Measurements from ENCODE around the gene PLXNA4.

Gene PLXNA4

GRCh38 chr7:132292803-132293202 is 283.5 kb downstream of the PLXNA4 start:
- DNase-seq: no peak

DNA sequence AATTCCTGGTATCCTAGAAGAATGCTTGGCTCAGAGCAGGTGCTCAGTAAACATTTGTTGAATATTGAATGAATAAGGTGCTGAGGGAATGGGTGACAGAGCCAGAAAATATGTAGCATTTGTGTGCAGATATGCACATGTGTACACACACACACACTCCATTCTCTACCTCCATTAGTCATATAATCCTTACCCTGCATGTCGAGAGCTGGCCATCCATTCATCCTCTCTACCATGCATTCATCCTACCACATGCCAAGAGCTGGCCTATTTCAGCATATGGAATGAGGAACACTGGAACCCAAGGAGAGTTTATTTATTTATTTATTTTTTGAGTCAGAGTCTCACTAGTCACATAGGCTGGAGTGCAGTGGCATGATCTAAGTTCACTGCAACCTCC is 284.8 kb downstream of the PLXNA4 start:
- no peak for DNase-seq

DNA sequence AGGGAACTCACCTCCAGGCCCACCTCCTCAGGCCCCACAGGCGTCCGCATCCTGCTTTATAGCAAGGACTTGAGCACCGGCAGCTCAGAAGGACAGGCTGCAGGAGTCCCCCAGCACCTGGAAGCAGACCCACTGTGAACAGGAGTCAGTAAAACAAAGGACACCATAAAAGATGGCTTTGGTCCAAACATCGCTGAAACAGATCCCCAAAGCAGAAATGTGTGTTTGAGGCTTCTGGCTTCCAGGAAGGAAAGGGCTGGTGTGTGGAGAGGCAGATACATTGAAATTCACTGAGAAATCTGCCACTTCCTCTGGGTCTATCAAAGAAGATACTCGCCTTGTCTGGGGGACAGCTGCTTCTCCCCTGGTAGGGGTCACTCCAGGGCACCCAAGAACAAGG is 286.2 kb downstream of the PLXNA4 start:
- peak; percentile 54 for DNase-seq

- DNase-seq: no peak
Observed at GRCh38 chr7:132286836-132287235, 289.4 kb downstream of the PLXNA4 start.

- no peak for DNase-seq
Observed at GRCh38 chr7:132280335-132280734, 295.9 kb downstream of the PLXNA4 start.

DNA sequence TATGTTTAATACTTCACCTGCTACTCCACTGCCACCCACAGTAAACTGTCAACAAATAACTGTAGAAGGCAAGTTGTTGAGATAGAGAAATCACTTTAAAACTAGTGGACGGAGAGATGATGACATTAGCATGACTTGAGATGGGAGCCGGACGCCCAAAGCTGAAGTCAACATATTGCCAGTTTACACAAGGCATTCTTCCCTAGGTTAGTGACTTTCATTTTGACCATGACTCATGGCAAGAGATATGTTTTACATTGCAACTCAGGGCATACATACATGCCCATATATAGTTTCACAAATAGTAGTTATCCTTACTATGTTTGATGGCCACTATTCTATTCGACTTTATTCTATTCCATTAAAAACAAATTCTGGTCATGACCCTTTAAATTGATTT is 296.6 kb downstream of the PLXNA4 start:
- DNase-seq: no peak

DNA sequence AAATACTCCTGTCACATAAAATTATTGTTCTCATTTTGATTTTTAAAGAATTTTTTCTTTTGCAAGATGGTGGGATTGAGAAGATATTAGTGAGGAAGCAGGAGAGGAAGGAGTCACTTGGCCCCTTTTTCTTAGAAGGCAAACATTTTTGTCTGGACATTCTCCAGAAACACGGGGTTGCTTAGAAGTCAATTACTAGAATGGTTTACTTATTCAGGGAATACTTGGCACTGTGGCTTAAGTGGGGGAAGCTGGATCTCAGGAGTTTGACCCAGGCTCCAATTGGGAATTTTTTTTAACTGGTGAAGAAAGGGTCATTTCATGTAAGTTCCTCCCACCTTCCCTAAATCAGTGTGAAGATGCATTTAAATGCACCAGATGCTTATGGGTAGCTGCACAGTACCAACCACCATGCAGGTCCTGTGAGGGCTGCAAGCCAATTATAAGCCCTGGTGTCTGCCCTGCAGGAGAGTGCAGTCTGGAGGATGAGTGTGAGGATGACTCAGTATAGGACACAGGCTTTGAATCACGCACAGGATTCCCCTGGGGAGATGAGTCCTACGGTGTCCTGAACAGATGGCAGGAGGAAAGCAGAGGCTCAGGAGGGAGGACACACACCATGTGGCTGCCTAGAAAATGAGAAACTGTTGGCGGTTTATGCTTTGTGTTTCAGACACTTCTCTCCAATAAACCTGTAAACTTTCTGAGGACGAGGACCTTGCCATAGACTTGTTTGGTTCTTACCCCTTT is 299.1 kb downstream of the PLXNA4 start:
- peak; percentile 61 for DNase-seq

DNA sequence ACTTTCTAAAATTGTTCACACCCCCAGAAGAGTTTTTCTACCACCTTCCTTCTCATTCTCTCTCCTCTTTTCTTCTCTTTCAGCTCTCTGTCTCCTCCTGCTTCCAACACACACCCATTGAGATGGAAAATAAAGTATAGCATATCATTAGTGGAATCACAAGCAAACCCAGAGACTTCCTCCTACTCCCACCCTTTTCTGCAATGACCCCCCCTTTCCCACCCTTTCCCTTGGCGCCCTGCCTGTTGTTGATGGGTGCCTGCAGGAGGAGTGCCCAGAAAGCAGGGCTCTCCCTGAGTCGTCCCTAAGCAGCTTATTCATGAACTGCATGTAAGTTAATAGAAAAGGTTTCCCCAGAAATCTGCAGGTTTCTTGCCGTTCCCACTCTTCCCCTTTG is 300.0 kb downstream of the PLXNA4 start:
- peak; percentile 82 for DNase-seq

DNA sequence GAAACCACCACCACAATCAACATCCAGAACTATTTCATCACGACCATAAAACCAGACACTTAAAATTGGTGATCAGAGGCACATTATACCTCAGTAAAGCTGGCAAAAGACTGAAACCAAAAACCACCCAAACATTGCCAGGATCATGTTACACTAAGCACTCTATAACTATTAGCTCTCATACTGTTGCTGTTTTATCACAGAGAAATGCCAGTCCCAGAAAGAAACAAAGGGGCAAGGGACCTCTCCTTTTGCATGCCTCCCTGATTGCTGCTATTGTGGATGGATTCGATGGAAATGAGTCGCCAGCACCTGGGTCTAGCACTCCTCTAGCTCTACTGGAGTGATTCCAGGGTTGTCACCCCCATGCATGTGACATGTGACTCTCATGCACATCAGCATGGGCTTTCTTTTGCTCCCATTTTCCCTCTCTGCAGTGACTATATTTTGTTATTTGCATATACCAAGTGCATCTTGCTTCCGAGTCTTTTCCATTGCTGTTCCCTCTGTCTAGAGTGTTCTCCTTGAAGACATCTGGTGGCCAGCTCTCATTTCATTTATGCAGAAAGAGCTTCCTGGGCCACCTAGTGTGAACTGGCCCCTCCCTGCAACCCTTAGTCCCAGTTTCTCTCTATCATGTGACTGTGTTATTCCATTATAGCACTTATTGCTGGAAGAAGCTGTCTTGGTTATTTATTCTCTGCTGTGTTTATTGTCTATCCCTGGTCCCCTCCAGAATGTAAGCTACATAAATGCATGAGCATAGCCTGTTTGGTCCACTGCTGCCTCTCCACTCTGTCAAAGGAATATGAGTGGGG is 300.6 kb downstream of the PLXNA4 start:
- DNase-seq: peak; percentile 91

GRCh38 chr7:132272763-132273371 is 303.4 kb downstream of the PLXNA4 start:
- DNase-seq: no peak

DNA sequence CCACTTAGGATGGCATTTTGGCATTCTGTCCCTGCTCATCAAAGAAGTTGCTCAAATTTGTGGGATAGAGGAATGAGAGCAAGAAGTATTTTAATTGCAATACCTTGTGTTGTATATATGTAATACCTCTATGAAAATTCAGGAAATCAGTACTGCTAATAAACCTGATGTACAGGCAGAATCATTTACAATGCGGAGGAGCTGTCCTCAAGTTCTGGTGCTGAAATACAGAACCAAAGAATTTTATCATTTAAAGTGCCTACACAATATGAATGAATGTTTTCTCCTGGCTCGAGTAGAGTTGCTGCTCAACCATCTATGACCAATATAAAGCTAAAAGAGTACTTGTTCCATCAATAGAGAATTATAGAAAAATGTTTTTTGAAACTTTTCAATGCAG is 305.8 kb downstream of the PLXNA4 start:
- DNase-seq: no peak

- no peak for DNase-seq
Observed at GRCh38 chr7:132269718-132270117, 306.6 kb downstream of the PLXNA4 start.

- no peak for DNase-seq
Observed at GRCh38 chr7:132263151-132263550, 313.1 kb downstream of the PLXNA4 start.

DNA sequence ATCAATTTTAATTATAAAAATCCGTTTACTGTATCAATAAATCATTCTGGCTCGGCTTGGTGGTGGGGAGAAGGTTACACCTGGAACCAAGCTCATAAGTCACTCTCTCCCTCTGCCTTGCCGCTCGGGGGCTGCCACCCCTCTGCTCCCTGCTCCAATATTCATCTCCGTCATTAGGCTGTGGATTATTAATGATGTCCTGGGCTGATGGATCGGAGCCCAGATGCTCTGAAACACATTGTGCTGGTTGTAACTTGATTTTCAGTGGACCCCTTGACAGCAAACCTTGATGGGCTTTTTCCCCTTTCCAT is 314.2 kb downstream of the PLXNA4 start:
- DNase-seq: no peak

GRCh38 chr7:132261327-132262159 is 314.7 kb downstream of the PLXNA4 start:
- DNase-seq: no peak

GRCh38 chr7:132258231-132258630 is 318.0 kb downstream of the PLXNA4 start:
- no peak for DNase-seq

GRCh38 chr7:132257253-132257652 is 319.0 kb downstream of the PLXNA4 start:
- DNase-seq: no peak

DNA sequence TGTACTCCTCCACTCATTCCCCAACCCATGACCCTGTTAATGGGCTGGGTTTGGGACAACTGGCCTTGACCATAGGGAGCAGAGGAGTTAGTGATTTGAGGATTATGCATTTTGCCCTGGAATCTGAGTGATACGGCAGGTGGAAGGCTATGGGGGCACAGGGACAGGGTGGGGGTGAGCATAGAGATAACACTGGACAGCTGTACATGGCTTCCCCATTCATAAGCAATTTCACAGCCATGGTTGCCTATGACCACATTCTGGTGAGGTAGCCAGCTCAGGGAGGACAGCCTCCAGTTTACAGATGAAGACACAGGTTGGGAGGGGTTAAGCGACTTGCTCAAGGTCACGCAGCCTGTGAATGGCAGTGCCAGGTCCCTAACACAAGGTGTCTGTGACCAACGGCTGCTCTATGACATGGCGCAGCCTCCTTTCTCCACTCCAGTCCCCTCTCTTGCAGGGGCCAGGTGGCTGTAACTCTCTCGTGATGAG is 319.5 kb downstream of the PLXNA4 start:
- DNase-seq: no peak

DNA sequence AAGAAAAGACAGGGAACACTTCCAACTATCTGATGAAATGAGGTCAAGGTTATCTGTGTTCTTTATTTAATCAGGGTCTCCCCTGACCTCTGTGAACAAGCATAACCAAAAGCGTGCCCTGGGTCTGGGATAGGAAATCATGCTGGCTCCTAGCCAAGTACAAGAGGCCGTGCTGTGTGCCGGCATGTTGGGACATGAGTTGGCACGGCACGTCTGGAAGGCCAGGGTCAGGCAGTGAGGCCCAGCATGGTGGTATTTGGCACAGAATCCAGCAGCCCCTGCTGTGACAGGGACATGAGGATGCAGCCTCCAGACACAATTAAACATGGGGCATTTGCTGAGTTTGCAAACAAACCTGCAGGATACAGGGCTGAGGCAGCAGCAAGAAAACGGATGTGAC is 320.4 kb downstream of the PLXNA4 start:
- no peak for DNase-seq

- no peak for DNase-seq
Observed at GRCh38 chr7:132255115-132255797, 321.0 kb downstream of the PLXNA4 start.

DNA sequence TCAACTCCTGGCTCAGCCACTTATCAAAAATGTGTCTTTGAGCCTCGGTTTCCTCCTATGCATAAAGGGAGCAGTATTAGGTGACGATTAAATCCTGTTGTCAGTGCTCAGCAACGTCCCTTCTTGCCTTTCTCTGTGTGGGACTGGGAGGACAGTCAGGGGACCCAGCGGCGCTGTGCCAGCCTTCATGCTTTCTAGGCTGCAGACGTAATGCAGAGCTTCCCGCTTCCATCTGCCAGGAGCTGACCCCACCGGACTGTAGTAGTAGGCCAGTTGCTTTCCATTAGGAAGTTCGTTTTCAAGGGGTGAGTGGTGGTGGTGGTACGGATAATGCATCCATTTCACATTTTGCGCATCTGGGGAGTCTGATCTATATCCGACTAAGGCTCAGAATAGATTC is 321.8 kb downstream of the PLXNA4 start:
- DNase-seq: no peak

DNA sequence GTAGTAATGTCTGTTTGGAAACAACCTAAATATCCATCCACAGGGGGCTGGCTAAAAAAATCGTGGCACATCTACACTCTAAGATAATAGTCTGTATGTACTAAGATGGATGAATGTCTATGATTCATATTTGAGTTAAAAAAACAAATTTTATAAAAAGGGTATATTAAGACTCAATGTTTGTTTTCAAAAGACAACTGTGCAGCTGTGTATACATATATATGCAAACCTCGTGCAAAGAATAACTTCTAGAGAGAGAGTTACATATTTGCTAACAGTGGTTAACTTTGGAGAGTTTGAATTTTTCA is 323.5 kb downstream of the PLXNA4 start:
- DNase-seq: no peak

DNA sequence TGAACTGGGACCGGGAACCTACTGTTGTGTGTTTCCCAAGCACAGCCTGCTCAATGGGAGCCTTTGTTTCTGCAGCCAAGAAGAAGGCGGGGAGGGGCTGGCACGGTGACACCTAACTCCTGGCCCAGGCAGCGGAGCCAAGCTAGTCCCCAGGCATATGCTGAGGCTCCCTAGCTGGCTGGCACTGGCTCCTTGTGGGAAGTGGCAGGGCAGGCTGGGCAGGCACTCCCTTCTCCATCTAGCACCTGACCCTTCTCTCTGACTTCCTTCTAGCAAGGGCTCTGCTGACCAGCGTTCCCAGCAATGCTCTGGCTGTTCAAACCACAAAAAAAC is 325.0 kb downstream of the PLXNA4 start:
- peak; percentile 37 for DNase-seq

All from NCI-H1092 treated with DMSO at 0.1 percent for 48 hours (cell line).